Activated CD8-positive, alpha-beta memory T cell treated with anti-CD3 and anti-CD28 coated beads for 48 hours (primary cell): Measurements from ENCODE around the gene FADS6.

Source experiments
- DNase-seq, 3 experiments: peaks; one replicate each; pipeline ENCODE4 v3.0.0-alpha.2; 2020; ENCODE audit warnings: low read depth in 2 of 3, low spot score in 2 of 3

FADS6 gene

DNA sequence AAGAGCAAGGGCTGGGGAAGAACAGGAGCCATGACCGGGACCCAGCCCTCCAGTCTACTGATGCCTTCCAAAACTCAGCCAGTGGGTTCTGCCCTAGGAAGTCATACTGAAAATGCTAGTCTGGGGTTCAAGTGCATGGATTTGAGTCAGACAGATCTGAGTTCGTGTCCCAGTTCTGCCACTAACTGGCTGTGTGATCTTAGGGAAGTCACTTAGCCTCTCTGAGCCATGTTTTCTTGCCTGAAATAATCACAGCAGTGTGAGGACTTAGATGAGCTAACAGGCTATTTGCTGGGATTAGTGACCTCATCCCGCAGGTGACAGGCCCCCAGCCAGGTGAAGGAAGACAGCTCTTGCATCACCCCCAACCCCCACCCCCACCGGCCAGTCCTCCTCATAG, 38.1 kb downstream of the FADS6 start:
- no peak for DNase-seq

DNA sequence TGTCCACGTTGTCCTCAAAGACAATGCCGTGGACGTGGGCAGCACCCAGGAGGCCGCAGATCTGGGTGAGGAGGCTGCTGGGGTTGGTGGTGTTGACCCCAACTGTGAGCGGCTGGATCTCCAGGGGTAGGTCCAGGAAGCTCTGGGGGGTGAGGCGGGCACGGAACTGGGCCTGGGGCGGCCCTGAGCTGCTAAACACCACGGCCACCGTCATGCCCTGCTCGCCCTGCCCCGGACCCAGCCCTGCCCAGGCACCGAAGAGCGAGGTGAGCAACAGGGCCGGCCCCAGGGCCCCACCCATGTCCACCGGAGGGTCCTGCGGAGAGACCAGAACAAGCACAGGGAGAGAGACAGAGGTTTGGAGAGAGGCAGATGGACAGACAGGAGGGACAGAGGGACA, 38.6 kb downstream of the FADS6 start:
- no peak for DNase-seq

DNA sequence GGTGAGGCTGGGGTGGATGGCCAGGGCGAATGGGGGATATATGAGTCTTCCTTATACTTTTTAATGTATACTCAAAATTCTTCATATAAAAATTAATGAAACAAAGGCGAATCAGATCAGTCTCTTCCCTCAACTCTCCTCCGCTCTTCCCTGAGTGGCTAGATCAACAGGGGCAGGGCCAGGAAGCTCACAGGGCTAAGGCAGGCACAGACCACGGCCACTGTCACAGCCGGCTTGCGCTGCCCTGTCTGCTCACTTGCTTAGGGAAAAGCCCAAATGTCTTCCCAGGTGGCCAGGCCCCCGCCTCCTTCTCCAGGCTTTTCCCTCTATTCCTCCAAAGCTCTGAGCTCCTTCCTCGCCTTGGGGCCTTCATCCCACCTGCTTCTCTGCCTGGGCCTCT, 39.8 kb downstream of the FADS6 start:
- DNase-seq: no peak

DNA sequence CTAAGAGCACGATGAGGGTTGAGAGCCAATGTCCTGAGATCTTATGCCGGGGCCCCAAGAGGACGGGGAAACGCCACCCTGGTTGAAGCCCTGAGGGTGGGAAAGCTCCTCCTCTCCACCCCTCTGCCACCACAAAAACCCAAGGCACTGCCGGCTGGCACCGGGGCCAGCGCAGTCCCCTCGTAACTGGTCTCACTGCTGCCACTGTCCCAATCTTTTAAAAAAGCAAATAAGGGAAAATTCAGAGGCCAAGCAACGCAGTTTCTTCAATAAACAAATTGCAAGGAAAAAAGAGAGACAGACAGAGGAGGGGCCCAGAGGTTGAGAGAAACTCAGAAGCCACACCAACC, 40.4 kb downstream of the FADS6 start:
- no peak for DNase-seq

- DNase-seq: peak in 1 of 3 experiments; percentile 20
Measured at GRCh38 chr17:74852237-74853047, 41.0 kb downstream of the FADS6 start.

DNA sequence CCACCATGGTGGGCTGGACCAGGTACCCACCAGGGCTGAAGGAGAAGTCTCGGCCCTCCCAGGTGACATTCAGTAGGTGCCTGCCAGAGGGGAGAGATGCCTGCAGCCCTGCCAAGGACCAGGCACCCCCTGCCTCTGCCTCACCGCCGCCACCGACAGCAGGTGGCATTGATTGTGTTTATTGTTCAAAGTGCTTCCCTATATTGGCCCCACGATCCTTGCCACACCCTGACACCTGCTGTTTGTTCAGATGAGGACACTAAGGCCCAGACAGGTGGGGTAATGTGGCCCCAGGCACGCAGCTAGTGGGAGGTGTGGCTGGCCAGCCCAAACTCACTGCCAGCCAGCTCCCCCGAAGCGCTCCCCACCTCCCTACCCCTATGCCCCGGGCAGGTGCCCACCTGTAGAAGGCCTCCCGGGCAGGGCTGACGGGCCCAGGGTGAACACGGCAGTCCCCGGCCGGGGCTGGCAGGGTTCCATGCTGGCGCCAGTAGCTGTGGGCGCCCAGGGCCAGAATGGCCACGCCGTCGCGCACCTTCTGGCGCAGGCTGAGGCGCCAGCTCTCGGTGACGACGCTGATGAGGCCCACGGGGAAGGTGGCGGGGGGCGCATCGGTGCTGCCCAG, 41.7 kb downstream of the FADS6 start:
- DNase-seq: no peak

GRCh38 chr17:74850914-74851313, 42.5 kb downstream of the FADS6 start:
- DNase-seq: no peak

GRCh38 chr17:74850310-74850709, 43.1 kb downstream of the FADS6 start:
- DNase-seq: no peak

DNA sequence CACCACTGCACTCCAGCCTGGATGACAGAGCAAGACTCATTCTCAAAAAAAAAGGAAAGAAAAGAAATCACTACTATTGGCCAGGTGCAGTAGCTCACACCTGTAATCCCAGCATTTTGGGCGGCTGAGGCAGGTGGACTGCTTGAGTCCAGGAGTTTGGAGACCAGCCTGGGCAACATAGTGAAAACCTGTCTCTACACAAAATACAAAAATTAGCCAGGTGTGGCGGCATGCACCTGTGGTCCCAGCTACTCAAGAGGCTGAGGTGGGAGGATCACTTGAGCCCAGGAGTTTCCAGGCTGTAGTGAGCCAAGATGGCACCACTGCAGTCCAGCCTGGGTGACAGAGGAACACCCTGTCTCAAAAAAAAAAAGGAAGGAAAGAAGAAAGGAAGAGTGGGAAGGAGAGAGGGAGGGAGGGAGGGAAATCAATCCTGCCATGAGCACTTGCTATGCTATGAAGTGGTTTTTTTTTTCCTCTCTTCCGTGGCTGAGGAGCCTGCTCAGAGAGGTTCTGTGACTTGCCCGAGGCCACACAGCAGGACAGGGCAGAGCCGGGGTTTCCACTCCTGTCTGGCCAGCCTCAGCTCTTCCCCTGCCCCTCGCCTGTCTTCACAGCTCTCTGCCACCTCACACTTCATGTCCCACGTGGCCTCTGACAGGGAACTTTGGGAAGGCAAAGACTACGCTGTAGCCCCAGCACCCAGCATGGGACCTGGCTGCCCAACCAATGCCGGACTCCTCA, 44.6 kb downstream of the FADS6 start:
- DNase-seq: no peak

- DNase-seq: no peak
Measured at GRCh38 chr17:74846621-74847020, 46.8 kb downstream of the FADS6 start.

GRCh38 chr17:74843352-74843627, 50.1 kb downstream of the FADS6 start:
- no peak for DNase-seq

- no peak for DNase-seq
Measured at GRCh38 chr17:74842599-74843351, 50.7 kb downstream of the FADS6 start.

DNA sequence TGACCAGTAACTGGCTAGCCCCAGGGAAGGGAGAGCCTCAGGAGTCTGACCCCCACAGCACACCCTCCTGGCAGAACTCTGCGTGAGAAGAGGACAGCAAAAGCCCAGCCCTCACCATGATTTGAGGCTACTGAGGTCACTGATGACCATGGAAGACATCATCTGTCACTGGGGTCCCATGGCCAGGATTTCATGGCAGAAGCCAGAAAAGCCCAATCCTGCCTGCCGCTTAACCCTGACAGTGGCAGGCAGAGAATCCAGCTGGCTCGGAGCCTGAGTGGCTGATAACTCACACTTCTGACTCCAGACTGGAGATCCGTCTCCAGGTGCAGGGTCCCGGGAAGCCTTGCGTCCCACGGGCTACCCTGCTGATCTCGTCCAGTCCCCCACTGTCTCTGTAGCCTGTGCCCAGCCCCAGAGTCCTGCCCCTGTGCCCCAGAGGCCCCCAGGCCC, 51.3 kb downstream of the FADS6 start:
- no peak for DNase-seq

DNA sequence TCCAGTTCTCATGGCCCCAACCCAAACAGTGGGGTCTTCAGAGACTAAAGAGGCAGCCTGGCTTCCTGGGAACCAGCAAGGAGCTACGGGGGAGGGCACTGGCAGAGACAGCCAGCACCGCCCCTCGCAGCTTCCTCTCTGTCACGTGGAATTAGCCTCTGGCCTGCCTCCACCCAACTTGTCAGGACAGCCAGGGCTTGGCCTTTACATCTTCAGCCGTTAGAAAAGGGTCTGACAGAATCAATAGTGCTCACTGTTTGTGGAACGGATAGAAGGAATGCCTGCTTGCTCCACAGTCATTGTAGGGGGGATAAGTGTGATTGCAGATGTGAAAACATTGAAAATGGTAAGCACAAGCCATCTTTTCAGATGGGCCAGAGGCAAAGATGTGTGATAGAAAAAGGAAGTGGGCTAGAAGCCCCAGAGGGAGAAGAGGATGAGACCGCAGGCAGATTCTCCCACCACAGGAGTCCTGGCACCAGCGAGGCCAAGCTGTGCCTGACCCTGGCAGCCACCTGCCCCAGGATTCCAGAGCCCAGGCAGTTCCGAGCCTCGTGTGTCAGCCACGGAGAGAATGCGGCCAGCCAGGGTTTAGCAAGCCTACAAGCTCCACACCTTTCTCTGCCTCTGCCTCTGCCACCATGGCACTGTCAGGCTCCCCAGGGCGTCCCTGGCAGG, 52.3 kb downstream of the FADS6 start:
- no peak for DNase-seq

GRCh38 chr17:74839990-74840852, 53.2 kb downstream of the FADS6 start:
- DNase-seq: no peak

DNA sequence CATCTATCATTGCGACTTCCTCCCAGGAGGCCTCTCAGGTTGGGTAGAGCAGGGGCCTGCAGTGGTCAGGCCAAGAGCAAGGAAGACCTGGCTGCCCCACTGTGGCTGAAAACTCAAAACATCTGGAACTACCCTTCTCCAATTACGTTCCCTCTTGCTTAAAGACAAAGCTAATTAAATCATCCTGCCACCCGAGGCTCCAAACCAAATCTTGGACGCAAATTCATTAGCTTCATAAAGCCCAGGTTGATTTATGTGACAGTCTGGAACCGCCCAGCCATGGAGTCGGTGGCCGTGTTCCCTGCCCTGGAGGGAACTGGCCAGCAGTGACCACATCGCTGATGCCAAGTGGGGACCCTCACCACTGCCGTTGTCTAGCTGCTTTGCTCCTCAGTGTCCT, 55.2 kb downstream of the FADS6 start:
- no peak for DNase-seq

GRCh38 chr17:74836691-74837467, 56.6 kb downstream of the FADS6 start:
- DNase-seq: no peak

DNA sequence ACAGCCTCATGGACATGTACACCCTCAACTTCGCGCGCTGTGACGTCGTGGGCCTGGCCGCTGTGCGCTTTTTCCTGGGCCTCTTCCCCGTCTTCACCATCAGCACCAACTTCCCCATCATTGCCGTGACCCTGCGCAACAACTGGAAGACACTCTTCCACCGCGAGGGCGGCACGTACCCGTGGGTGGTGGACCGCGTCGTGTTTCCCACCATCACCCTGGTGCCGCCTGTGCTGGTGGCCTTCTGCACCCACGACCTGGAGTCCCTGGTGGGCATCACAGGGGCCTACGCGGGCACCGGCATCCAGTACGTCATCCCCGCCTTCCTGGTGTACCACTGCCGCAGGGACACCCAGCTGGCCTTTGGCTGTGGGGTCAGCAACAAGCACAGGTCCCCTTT, 57.2 kb downstream of the FADS6 start:
- no peak for DNase-seq
